Measurements from ENCODE around the gene SH2D3C. TPM values are rescaled to one million over a fixed set of nuclear protein-coding genes. Genes with fewer than 3 reads are reported as not detected.

SH2D3C gene
- total and polyA plus RNA-seq, 2 of the 8 experiments (the other 6 are each of a cell fraction or from before 2014, with no cell fraction given): 6.4 to 8.1 TPM

DNA sequence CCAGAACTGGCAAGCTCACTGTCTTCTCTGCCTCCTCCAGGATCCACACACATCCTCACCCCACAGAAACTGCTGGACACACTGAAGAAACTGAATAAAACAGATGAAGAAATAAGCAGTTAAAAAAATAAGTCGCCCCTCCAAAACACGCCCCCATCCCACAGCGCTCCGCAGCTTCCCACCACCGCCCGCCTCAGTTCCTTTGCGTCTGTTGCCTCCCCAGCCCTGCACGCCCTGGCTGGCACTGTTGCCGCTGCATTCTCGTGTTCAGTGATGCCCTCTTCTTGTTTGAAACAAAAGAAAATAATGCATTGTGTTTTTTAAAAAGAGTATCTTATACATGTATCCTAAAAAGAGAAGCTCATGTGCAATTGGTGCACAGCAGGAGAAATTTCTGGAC, 87.7 kb downstream of the SH2D3C start:
- no peak overlapping the region for H4K8ac ChIP-seq (ENCODE audit: extremely low read depth, insufficient read depth, low read length)
- no peaks in the 10 kb centered on the region for H3K9me3 ChIP-seq (ENCODE audit: insufficient read depth in 2 of 2, low read depth in 1 of 2, low read length in 1 of 2)
- H3K14ac ChIP-seq (ENCODE audit: insufficient read length): no peak overlapping the region
- no peak overlapping the region for H2AK5ac ChIP-seq (ENCODE audit: low read depth, low read length)
- H3K18ac ChIP-seq (ENCODE audit: extremely low read depth, low read length): no peak overlapping the region
- WGBS, 2 experiments (ENCODE audit: extremely low coverage in 1 of 2, insufficient coverage in 1 of 2, insufficient read length in 1 of 2, insufficient replicate concordance in 2 of 2, low coverage in 1 of 2, low lambda C conversion rate in 2 of 2, missing lambda C conversion rate in 1 of 2): 94% methylated on average over 10 of the region's 10 CpGs; no CpG with 5 or more reads in 1 of the 2 experiments
- no peaks in the 10 kb centered on the region for H3K79me2 ChIP-seq (ENCODE audit: control insufficient read depth in 1 of 2, insufficient read depth in 2 of 2, low read length in 2 of 2)
- ChIA-PET POLR2A (ENCODE audit: partially characterized antibody) (no interaction called here), CTCF (ENCODE audit: partially characterized antibody) (interaction anchor here (0.7 to 1.9 kb wide), 4 partner anchors 10 to 165 kb away, joined by 3 to 5 read pairs (median 4); no protein-coding TSS in a partner anchor)
- H2BK15ac ChIP-seq (ENCODE audit: low read length): no peak overlapping the region
- no peaks in the 10 kb centered on the region for H4K20me1 ChIP-seq (replicated peaks in 1 of 2; ENCODE audit: control insufficient read depth in 1 of 2, insufficient read depth in 2 of 2, low read length in 2 of 2)
- H3K27ac ChIP-seq (ENCODE audit: low read depth, low read length): no peak overlapping the region
- TF ChIP-seq USF2 (IDR thresholded peaks at IDR 0.05; ENCODE audit: low read length) (no peak), KDM5A (IDR thresholded peaks at IDR 0.05; ENCODE audit: low read length) (no peak), MAFK (IDR thresholded peaks at IDR 0.05; ENCODE audit: low read depth, low read length) (no peak), KDM1A (IDR thresholded peaks at IDR 0.05; ENCODE audit: borderline replicate concordance, low read length) (no peak), FOSL1 (IDR thresholded peaks at IDR 0.05; ENCODE audit: insufficient read depth, low read depth, low read length) (no peak), SP1 (IDR thresholded peaks at IDR 0.05; ENCODE audit: low read depth, low read length) (no peak), EP300 (IDR thresholded peaks at IDR 0.05; ENCODE audit: borderline replicate concordance in 1 of 2, low read depth in 2 of 2, low read length in 2 of 2) (no peak), SAP30 (IDR thresholded peaks at IDR 0.05; ENCODE audit: insufficient read depth, insufficient replicate concordance, low read length) (no peak)
- no peak overlapping the region for H2AFZ ChIP-seq (ENCODE audit: low read length)
- no peak overlapping the region for H4K5ac ChIP-seq (ENCODE audit: insufficient read length, low read depth, low read length)
- H3K9ac ChIP-seq (replicated peaks in 1 of 4; ENCODE audit: extremely low read depth in 1 of 4, low read depth in 3 of 4, low read length in 3 of 4): no peak overlapping the region
- no peak overlapping the region for H3K56ac ChIP-seq (replicated peaks; ENCODE audit: insufficient read length, low read depth, low read length)
- no peak overlapping the region for H2BK5ac ChIP-seq (ENCODE audit: low read depth, low read length)
- FAIRE-seq: no peak
- no peak overlapping the region for H3K23ac ChIP-seq (ENCODE audit: insufficient read length)
- no peak overlapping the region for H3K4me2 ChIP-seq (ENCODE audit: insufficient read depth in 1 of 2, low read depth in 2 of 2, low read length in 2 of 2)
- no peaks in the 10 kb centered on the region for H3K79me1 ChIP-seq (ENCODE audit: low read depth, low read length)
- H3K4me1 ChIP-seq (replicated peaks in 1 of 4; ENCODE audit: control insufficient read depth in 3 of 4, insufficient read depth in 4 of 4, low read length in 3 of 4): no peaks in the 10 kb centered on the region
- H3K23me2 ChIP-seq (ENCODE audit: low read depth, low read length): no peaks in the 10 kb centered on the region
- H2BK120ac ChIP-seq (replicated peaks; ENCODE audit: low read depth, low read length): no peak overlapping the region
- no peak overlapping the region for H2BK12ac ChIP-seq (ENCODE audit: low read depth, low read length)
- peaks cover 0 to 6% (median 2%) of the 10 kb centered on the region in 4 experiments; a peak in 3 of 8 replicates for H3K36me3 ChIP-seq (ENCODE audit: control insufficient read depth in 2 of 4, insufficient read depth in 4 of 4, low read length in 3 of 4)
- H3K4ac ChIP-seq (replicated peaks; ENCODE audit: insufficient read length, low read depth, low read length): no peak overlapping the region
- no peak overlapping the region for H2BK20ac ChIP-seq (ENCODE audit: low read length)
- no peak for DNase-seq (ENCODE audit: low read depth in 1 of 2, low spot score in 2 of 2)
- no peaks in the 10 kb centered on the region for H3K27me3 ChIP-seq (replicated peaks in 1 of 4; ENCODE audit: control insufficient read depth in 3 of 4, extremely low read depth in 1 of 4, insufficient read depth in 3 of 4, low read length in 3 of 4)
- H4K91ac ChIP-seq (replicated peaks; ENCODE audit: insufficient read length, low read length): no peak overlapping the region
- H3K4me3 ChIP-seq (ENCODE audit: extremely low read depth in 1 of 4, insufficient read depth in 2 of 4, low read depth in 3 of 4, low read length in 4 of 4): no peak overlapping the region
